K562 (cell line): Measurements from ENCODE around the gene CMIP. TPM values are rescaled to one million over a fixed set of nuclear protein-coding genes. Genes with fewer than 3 reads are reported as not detected.

ENCODE experiments used
- ESRRA ChIP-seq: fragments of 450-650 bp; IDR thresholded peaks from 2 replicates; pipeline ENCODE4 v1.6.1; 2014; ENCODE audit warnings: low read depth, mild to moderate bottlenecking, moderate library complexity, borderline replicate concordance
- polyA plus RNA-seq, 8 experiments: library from polyadenylated mRNA; depleted of rRNA in 4 of 8; stranded (reverse) in 5 of 8; unstranded in 3 of 8; fragments of >200 nt; fragmentation: Nextera tagmentation in 2 of 8; fragmentation: Illumina TruSeq in 1 of 8; extraction: Ambion mirVana in 2 of 8; extraction: Trizol in 1 of 8; gene quantifications; 2 replicates each; pipeline versions ENCODE4 v1.2.1 to v1.2.3, GENCODE V29; 2011 to 2014; ENCODE audit warnings: inconsistent platforms in 1 of 8, missing spikeins in 1 of 8
- total RNA-seq, 7 experiments: library from RNA; depleted of rRNA in 6 of 7; stranded (reverse); fragments of >200 nt in 6 of 7; fragmentation: Illumina TruSeq in 2 of 7; extraction: Trizol in 2 of 7; gene quantifications; 2 replicates each; pipeline versions ENCODE4 v1.2.1 to v1.2.3, GENCODE V29; 2011 to 2021; ENCODE audit warnings: low replicate concordance in 1 of 7
- TF ChIP-seq, protein P1 (sequence below): fragments of 450-650 bp; IDR thresholded peaks from 2 replicates; pipeline ENCODE4 v1.6.1; 2016; ENCODE audit warnings: mild to moderate bottlenecking, moderate library complexity

Gene CMIP
- total and polyA plus RNA-seq, 9 of the 15 experiments (the other 6 are each of a cell fraction or from before 2014, with no cell fraction given) = 0.94 to 82.5 (median 10.3) TPM

DNA sequence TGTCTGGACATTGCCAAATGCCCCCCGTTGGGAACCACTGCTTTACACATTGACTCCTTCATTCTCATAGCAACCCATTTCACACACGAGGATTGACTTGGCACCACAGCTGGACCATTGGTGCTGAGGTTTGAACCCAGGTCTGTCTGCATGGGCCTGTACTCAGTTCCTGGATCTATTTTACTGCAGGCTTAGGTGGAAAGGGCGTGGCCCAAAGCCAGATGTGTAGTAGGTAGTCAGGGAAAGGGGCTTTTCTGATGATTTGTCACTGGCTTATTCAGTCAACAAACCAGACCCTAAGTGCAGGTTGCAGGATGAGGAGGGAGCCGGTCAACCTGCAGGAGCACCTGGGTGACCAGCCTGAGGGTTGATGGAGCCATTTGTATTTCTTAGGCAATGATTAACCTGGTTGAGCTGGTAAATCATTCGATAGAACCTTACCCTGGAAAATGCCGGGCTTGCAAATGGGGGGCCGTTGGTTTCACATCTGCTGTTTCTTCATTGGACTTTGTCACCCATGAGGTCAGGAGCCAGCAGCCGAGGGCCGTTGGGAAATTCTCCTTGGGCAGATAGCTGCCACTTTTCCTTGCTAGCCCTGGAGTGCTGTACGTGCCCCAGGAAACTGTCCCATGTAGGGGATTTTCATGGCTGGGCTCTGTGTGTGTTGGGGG lies 104.4 kb downstream of the CMIP start (continued):
- TF ChIP-seq, protein P1, sequence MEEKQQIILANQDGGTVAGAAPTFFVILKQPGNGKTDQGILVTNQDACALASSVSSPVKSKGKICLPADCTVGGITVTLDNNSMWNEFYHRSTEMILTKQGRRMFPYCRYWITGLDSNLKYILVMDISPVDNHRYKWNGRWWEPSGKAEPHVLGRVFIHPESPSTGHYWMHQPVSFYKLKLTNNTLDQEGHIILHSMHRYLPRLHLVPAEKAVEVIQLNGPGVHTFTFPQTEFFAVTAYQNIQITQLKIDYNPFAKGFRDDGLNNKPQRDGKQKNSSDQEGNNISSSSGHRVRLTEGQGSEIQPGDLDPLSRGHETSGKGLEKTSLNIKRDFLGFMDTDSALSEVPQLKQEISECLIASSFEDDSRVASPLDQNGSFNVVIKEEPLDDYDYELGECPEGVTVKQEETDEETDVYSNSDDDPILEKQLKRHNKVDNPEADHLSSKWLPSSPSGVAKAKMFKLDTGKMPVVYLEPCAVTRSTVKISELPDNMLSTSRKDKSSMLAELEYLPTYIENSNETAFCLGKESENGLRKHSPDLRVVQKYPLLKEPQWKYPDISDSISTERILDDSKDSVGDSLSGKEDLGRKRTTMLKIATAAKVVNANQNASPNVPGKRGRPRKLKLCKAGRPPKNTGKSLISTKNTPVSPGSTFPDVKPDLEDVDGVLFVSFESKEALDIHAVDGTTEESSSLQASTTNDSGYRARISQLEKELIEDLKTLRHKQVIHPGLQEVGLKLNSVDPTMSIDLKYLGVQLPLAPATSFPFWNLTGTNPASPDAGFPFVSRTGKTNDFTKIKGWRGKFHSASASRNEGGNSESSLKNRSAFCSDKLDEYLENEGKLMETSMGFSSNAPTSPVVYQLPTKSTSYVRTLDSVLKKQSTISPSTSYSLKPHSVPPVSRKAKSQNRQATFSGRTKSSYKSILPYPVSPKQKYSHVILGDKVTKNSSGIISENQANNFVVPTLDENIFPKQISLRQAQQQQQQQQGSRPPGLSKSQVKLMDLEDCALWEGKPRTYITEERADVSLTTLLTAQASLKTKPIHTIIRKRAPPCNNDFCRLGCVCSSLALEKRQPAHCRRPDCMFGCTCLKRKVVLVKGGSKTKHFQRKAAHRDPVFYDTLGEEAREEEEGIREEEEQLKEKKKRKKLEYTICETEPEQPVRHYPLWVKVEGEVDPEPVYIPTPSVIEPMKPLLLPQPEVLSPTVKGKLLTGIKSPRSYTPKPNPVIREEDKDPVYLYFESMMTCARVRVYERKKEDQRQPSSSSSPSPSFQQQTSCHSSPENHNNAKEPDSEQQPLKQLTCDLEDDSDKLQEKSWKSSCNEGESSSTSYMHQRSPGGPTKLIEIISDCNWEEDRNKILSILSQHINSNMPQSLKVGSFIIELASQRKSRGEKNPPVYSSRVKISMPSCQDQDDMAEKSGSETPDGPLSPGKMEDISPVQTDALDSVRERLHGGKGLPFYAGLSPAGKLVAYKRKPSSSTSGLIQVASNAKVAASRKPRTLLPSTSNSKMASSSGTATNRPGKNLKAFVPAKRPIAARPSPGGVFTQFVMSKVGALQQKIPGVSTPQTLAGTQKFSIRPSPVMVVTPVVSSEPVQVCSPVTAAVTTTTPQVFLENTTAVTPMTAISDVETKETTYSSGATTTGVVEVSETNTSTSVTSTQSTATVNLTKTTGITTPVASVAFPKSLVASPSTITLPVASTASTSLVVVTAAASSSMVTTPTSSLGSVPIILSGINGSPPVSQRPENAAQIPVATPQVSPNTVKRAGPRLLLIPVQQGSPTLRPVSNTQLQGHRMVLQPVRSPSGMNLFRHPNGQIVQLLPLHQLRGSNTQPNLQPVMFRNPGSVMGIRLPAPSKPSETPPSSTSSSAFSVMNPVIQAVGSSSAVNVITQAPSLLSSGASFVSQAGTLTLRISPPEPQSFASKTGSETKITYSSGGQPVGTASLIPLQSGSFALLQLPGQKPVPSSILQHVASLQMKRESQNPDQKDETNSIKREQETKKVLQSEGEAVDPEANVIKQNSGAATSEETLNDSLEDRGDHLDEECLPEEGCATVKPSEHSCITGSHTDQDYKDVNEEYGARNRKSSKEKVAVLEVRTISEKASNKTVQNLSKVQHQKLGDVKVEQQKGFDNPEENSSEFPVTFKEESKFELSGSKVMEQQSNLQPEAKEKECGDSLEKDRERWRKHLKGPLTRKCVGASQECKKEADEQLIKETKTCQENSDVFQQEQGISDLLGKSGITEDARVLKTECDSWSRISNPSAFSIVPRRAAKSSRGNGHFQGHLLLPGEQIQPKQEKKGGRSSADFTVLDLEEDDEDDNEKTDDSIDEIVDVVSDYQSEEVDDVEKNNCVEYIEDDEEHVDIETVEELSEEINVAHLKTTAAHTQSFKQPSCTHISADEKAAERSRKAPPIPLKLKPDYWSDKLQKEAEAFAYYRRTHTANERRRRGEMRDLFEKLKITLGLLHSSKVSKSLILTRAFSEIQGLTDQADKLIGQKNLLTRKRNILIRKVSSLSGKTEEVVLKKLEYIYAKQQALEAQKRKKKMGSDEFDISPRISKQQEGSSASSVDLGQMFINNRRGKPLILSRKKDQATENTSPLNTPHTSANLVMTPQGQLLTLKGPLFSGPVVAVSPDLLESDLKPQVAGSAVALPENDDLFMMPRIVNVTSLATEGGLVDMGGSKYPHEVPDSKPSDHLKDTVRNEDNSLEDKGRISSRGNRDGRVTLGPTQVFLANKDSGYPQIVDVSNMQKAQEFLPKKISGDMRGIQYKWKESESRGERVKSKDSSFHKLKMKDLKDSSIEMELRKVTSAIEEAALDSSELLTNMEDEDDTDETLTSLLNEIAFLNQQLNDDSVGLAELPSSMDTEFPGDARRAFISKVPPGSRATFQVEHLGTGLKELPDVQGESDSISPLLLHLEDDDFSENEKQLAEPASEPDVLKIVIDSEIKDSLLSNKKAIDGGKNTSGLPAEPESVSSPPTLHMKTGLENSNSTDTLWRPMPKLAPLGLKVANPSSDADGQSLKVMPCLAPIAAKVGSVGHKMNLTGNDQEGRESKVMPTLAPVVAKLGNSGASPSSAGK = no peak
- TF ChIP-seq ESRRA = no peak
